Bronchial epithelial cell (primary cell): ENCODE measurements around the gene BORCS5. TPM values are rescaled to one million over a fixed set of nuclear protein-coding genes. Genes with fewer than 3 reads are reported as not detected.

Experiments used
- DNase-seq: peaks from one replicate; pipeline ENCODE4 v3.0.0-alpha.2; 2010; ENCODE audit warnings: low read depth
- FAIRE-seq: peaks from 2 replicates; lab custom pipeline; 2011; peaks lifted over from hg19 to GRCh38; lab: Jason Lieb, UNC
- H3K27me3 ChIP-seq: 2 replicates; pipeline ENCODE4 v1.5.1; 2011; ENCODE audit warnings: low read length; ENCODE audit not compliant: control insufficient read depth, insufficient read depth
- H3K36me3 ChIP-seq: 2 replicates; pipeline ENCODE4 v1.5.1; 2011; ENCODE audit warnings: low read length; ENCODE audit not compliant: control insufficient read depth, insufficient read depth
- H3K4me3 ChIP-seq: 2 replicates; pipeline ENCODE4 v1.5.1; 2011; ENCODE audit warnings: mild to moderate bottlenecking, low read depth, low read length, control low read depth
- total RNA-seq: library from RNA; depleted of rRNA; stranded (reverse); fragments of >200 nt; gene quantifications from 2 replicates; pipeline ENCODE4 v1.2.1, GENCODE V29; 2014
- TF ChIP-seq, protein P1 (sequence below): IDR thresholded peaks from 2 replicates; pipeline ENCODE4 v1.5.1; 2011; ENCODE audit warnings: mild to moderate bottlenecking, moderate library complexity, low read length, control low read depth, inconsistent platforms; ENCODE audit not compliant: insufficient read depth, severe bottlenecking

The BORCS5 gene
- total RNA-seq, 1 donor from 2014 or later = 7.9 TPM

- peak; percentile 47 for DNase-seq
- FAIRE-seq = no peak
- Histone ChIP-seq H3K27me3 (no peaks in the 10 kb centered on the region), H3K4me3 (no peak overlapping the region), H3K36me3 (no peaks in the 10 kb centered on the region)
- TF ChIP-seq, protein P1, sequence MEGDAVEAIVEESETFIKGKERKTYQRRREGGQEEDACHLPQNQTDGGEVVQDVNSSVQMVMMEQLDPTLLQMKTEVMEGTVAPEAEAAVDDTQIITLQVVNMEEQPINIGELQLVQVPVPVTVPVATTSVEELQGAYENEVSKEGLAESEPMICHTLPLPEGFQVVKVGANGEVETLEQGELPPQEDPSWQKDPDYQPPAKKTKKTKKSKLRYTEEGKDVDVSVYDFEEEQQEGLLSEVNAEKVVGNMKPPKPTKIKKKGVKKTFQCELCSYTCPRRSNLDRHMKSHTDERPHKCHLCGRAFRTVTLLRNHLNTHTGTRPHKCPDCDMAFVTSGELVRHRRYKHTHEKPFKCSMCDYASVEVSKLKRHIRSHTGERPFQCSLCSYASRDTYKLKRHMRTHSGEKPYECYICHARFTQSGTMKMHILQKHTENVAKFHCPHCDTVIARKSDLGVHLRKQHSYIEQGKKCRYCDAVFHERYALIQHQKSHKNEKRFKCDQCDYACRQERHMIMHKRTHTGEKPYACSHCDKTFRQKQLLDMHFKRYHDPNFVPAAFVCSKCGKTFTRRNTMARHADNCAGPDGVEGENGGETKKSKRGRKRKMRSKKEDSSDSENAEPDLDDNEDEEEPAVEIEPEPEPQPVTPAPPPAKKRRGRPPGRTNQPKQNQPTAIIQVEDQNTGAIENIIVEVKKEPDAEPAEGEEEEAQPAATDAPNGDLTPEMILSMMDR = no peak
Measured at GRCh38 chr12:12425616-12426015, 68.7 kb downstream of the BORCS5 start.

GRCh38 chr12:12427568-12427967 is 70.7 kb downstream of the BORCS5 start:
- TF ChIP-seq, protein P1 = no peak
- no peaks in the 10 kb centered on the region for H3K36me3 ChIP-seq
- no peaks in the 10 kb centered on the region for H3K27me3 ChIP-seq
- FAIRE-seq = no peak
- H3K4me3 ChIP-seq = no peak overlapping the region
- DNase-seq = no peak

- H3K27me3 ChIP-seq = no peaks in the 10 kb centered on the region
- TF ChIP-seq, protein P1 = no peak
- DNase-seq (no peak), FAIRE-seq (no peak)
- H3K36me3 ChIP-seq = no peaks in the 10 kb centered on the region
- H3K4me3 ChIP-seq = no peak overlapping the region
Measured at GRCh38 chr12:12428047-12428446, 71.2 kb downstream of the BORCS5 start.

- no peak for FAIRE-seq
Measured at GRCh38 chr12:12428961-12429657, 72.2 kb downstream of the BORCS5 start.

GRCh38 chr12:12432364-12432763 is 75.5 kb downstream of the BORCS5 start:
- peak; percentile 92 for DNase-seq
- no peak for FAIRE-seq
- Histone ChIP-seq H3K27me3 (no peaks in the 10 kb centered on the region), H3K36me3 (peaks cover 1% of the 10 kb centered on the region), H3K4me3 (no peak overlapping the region)
- TF ChIP-seq, protein P1 = no peak

More at GRCh38 chr12:12428961-12429657, 72.2 kb downstream of the BORCS5 start:
- H3K4me3 ChIP-seq = no peak overlapping the region
- peak; percentile 55 for DNase-seq
- H3K36me3 ChIP-seq = no peaks in the 10 kb centered on the region
- H3K27me3 ChIP-seq = no peaks in the 10 kb centered on the region
- TF ChIP-seq, protein P1 = no peak
